GM19099 (cell line): Measurements from ENCODE around the gene PTPRN2.

Experiments
- POLR2A ChIP-seq: IDR thresholded peaks from 3 replicates; pipeline ENCODE4 v1.6.1; 2011; ENCODE audit warnings: low read depth; ENCODE audit not compliant: insufficient read length; ENCODE audit errors: extremely low read depth

The PTPRN2 gene

DNA sequence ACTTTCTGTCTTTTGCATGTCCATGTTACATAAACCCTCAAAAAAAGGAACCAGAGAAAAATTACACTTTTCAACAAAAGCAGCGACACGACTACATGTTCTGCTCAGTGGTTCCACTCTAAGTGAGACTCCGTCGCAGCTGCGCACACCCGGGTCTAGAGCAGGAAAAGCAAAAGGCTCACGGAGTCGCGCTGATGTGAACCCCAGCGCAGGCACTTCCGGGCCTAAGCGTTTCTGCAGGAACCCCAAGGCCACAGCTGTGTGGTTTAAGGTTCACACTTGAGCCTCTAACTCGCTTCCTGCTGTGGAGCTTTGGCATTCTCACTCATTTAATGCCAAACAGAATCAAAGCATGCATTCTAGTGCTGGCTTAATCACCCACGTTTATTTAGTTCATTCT is 1010.6 kb downstream of the PTPRN2 start:
- TF ChIP-seq POLR2A: no peak

DNA sequence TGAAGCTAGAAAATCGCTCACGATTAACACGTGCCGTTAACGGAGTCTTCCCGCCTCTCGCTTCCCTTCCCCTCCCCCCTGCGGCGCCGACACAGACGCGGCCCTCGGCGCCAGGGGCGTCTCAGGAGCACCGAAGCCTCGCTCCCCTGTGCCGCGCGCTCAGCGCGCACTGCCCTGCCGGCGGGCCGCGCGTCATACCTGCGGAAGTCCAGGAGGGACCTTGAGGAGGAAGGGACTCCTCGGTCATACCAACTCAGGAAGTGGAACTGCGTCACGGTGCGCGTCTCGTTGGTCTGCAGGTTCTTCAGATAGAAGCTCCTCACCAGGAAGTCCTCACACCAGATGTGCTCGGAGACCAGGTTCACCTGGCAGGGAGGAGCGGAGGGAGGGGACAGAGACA is 1011.2 kb downstream of the PTPRN2 start:
- no peak for TF ChIP-seq POLR2A

DNA sequence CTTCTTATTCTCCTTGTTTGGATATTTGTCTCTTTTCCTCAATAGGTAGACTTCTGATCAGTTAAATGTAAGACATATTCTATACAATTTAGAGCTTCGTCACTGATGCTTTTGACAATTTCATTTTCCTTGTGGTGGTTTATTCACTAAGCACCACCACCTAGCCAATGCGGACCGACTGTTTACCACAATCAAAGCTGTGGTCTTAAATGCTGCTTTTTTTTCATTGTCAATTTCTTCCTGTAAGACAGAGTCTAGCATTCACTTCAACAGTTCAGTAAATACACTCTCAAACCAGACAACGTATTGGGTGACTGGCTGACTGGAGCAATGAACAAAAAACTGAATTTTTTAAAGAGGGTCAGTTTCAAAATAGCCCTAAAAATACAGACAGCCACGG is 1011.8 kb downstream of the PTPRN2 start:
- no peak for TF ChIP-seq POLR2A

DNA sequence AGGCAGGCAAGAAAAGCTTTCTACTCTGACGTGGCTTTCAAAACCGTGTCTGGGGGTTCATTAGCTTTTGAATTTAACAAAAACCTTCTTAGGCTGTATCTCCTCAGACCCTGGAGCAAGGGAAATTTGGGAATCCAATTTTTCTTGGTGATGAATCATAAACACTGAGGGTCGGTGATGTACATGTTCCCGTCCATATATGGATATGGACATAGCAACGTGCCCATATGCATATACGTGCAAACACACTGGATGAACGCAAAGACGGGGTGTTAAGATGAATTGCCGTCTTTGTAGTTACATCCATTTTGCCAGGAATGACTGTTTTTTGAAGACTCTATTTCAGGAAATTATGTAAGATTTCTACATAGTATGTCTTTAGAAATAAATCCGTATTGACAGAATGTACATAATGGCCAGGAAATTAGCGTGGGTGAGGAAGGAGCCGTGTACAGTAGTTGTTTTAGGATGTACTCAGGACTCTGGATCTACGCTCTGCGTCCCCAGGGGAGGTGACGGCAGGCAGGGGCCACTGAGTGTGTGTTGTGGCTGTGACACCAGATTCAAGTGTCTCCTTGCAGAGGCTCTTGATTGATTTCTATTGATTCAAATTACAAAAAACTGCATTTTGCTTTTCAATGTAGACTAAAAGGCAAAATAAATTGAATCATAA is 1012.6 kb downstream of the PTPRN2 start:
- TF ChIP-seq POLR2A: no peak

DNA sequence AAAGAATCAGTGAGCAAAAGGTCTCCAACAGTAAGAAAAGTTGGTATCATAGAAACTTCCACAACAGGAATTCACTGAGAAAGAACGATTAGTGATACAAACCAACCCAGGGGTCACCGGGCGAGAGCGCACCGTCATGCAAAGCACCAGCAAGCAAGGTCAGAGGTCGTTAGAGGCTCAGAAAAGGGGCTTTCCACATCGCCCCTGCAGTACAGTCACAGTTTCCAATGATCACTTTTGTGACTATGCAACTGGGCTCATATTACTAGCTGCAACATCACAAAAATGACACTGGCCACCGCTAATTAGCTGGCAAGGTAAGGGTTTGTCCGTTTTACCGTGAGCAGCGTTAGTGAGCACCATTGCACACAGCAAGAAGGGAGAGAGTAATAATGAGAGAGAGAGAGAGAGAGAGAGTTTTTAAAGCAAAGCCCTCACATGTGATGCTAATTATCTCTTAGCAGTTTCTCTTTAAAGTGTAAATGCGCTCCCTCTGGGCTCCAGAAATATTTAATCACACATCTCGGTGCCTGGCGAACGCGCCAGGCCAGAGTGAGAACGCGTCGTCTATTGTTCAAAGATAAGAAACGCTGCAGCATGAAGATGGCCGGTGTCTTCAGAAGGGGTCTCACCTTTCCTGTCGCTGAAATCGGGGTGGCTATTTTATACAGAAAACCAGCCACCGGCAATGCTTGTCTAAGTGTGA is 1013.4 kb downstream of the PTPRN2 start:
- TF ChIP-seq POLR2A: no peak

DNA sequence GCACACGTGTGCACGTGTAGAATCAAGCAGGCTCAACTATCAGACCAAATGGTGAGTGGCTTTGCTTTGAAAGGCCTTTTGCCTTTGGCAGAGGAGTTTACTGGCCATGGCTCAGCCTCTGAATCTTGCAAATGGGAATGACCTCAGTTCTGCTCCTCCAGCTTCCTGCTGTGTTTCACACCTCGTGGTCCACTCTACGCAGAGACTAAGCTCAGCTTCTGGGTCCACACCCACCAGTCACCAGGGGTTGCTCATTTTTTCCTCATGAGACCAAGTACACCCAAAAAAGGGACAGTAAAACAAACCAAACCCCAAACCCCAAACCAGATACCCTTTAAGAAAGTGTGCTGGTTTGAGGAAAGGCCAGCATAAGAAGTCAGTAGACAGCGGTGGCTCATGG is 1014.4 kb downstream of the PTPRN2 start:
- no peak for TF ChIP-seq POLR2A

DNA sequence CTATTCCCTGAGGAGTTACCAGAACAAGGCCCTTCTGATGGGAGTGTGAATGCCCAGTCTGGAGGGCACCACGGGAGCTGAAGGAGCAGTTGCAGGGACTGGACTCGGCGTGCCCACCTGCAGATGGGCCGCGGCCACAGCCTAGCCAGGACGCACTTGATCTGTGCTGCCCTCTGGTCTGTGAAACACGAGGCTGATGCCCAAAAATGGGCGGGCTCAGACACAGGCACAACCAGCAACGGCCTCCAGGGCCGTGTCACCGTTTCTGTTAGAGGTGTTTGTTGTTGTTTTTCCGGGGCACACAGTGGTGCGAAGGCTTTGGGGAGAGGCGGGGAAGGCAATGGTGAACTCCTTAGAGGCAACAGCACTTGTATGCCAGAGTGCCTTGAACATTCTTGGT is 1015.0 kb downstream of the PTPRN2 start:
- no peak for TF ChIP-seq POLR2A

DNA sequence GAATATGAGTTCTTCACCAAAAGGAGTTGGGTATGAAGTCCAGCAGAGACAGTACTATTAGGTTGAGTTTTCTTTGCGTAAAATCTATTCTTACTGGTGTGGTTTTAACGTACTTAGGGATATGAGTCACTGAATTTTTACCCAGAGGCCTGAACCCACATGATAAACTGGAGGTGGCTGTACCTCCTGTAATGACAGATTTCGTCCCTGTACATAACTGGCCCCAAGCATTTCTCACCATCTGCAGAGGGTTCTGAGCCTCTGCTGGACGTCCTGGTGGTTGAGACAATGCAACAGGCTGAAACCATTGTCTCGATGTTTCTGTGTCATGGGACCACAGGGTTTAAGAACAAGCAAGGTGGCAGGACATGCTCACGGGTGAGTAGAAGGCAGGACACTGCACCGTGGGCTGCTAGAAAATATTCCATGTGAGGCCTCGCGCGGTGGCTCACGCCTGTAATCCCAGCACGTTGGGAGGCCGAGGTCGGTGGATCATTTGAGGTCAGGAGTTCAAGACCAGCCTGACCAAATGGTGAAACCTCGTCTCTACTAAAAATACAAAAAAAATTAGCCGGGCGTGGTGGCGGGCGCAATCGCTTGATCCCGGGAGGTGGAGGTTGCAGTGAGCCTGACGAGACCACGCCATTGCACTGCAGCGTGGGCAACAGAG is 1017.0 kb downstream of the PTPRN2 start:
- TF ChIP-seq POLR2A: no peak

DNA sequence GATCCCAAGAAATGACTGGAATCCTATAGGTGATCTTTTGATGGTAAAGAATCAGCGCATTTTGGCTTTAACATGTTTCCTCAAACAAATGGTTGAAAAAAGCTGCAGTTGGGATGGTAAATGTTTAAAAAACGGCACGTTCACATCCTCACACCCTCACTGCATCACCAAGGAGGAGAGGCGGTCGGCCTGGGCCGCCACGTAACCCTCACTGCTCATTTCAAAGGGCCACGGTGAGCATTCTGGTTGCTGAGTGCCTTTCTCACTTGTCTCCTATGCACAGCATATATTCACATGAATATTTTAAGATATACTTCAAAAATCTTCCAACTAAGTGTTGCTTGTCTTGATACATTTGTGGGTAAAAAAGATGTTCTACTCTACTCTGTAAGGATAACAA is 1017.7 kb downstream of the PTPRN2 start:
- TF ChIP-seq POLR2A: no peak

DNA sequence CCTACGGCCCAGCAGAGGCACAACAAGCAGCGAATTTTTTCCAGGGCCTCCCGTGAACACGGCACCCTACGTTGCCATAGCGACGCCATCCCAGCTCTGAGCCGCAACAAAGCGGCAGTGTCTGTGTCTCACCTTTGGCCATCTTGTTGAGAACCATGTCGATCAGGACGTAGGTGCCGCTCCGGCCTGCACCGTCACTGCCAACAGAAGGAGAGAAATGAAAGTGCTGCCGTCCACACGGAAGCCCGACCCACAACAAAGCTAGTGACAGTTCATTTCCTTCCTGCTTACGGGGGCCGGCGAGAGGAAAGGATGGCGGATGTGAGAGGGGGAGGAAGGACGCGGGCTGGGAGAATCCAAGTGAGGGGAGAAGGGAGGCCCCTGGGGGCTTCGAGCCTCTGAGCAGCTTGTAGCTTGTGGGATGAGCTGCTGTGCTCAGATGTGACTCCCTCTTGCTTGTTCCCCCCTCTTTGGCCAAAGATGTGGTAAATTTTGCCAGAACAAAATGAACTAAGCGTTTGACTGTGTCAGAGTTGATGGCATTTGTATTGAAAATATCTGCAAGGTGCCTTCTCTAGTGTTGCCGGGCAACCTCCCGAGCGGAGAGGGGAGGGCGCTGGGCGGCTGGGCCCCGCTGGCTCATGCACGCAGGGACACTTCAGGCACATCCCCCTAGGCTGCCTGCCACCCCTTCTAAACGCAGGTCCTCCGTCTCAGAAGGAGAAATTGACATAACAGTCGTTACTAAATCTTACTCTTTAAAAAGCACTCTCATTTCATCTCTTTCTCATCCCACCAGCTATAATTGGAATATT is 1018.6 kb downstream of the PTPRN2 start:
- TF ChIP-seq POLR2A: no peak

DNA sequence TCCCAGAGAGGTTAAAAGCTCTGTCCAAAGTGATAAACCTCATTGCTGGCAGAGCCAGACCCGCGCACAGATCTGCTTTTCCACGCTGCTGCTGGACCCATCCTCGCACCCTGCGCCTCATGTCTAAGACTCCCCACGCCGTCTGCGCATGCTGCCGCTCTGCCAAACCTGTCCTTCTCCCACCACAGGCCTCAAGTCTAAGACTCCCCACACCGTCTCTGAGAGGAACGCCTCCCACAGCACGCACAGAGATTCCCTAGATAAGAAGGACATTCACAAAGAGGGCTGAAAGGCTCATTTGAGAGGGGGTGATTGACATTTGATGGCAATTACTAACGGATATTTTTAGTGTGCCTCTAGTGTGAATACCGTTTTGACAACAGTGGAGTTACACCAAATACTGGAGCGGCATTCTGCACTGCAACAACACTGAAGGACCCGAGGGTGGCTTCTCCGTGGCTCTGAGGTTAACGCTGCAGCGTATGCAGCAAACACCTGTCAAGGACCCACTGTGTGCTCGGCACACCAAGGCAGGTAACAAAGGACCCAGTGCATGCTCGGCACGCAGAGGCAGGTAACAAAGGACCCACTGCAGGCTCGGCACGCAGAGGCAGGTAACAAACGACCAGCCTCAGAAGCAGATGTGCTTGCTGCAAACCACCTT is 1019.4 kb downstream of the PTPRN2 start:
- TF ChIP-seq POLR2A: no peak

DNA sequence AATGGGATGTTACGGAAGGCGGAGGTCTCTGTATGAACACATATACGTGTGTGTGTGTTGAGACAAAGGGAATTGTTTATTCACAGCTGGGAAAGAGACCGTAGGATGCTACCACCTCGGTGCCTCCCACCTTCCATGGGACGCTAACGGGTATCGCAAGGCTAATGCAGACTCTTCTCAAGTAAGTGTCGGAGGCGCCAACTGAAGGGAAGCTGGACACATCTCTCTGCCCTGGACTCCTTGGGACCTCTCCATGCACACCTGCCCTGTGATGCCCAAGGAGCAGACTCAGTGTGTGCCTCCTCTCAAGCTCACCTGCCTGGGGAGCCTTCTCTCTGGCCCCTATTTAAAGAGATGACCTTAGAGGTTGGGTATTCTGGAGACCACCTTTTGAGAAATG is 1020.0 kb downstream of the PTPRN2 start:
- TF ChIP-seq POLR2A: no peak

DNA sequence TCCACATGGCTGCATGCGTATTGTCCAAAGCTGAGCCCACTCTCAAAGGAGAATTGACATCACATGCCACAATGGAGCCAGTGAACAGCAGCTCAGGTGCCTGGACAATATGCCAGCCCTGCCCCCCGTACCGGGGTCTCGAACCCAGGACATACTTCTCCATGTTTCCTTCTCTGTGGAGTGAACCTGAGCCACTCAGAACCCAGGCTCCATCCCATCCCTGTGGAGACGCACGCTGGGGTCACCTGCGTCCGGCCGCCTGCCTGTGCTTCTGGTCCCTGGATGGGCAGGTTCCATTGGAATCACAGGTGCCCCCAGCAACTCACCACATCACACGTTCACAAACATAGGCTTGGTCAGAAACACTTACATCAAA is 1021.0 kb downstream of the PTPRN2 start:
- TF ChIP-seq POLR2A: no peak

DNA sequence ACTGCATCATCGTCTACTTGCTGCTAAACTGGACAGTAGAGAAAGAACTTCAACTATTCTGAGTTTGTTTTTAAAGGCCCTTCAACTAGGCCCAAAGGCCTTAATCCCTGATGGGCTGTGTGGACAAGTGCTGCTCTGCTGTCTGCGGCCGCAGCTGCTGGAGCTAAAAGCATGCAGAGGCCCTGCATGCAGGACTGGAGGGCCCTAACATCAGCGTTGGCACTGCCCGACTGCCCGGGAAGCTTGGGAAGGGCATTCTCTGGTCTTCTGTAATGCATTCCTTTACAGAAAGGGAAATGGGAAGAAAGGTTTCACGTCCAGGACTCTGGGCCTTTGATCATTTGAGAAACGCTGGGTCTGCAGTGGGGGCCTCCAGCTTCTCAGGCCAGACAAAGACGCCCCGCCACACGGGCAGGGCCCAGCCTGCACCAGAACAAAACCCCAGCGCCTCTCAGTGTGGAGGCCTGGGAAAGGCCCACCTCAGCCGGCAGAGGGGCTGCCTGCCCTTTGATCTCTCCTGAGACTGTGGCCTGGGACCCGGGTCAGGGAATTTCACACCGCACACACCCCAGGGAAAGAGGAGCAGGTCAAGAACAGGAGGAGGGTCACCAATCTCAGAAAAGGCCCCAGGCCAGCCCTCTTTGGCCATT is 1021.5 kb downstream of the PTPRN2 start:
- no peak for TF ChIP-seq POLR2A
